GM18508 (cell line): ENCODE measurements around the gene CACNA2D3.

Source experiments
- ATAC-seq: cut with Tn5 transposase; IDR thresholded peaks from one replicate; pipeline ENCODE4 v1.9.1; 2021; ENCODE audit warnings: moderate number of reproducible peaks; ENCODE audit not compliant: insufficient read depth, unreplicated experiment

CACNA2D3 gene

GRCh38 chr3:54916732-54917131 is 794.4 kb downstream of the CACNA2D3 start:
- ATAC-seq = no peak

GRCh38 chr3:54917174-54917573 is 794.8 kb downstream of the CACNA2D3 start:
- no peak for ATAC-seq

- ATAC-seq = no peak
Observed at GRCh38 chr3:54917862-54918261, 795.5 kb downstream of the CACNA2D3 start.

- ATAC-seq = no peak
Observed at GRCh38 chr3:54918516-54918915, 796.2 kb downstream of the CACNA2D3 start.

- ATAC-seq = no peak
Observed at GRCh38 chr3:54928046-54928770, 805.9 kb downstream of the CACNA2D3 start, which contains the start of gene LRTM1. Gene LRTM1, minus strand, starts transcription at chr3:54928059. Its CDS starts 148 bp downstream, at chr3:54927911.

- no peak for ATAC-seq
Observed at GRCh38 chr3:54931182-54931581, 808.8 kb downstream of the CACNA2D3 start.

- ATAC-seq = no peak
Observed at GRCh38 chr3:54932606-54933005, 810.3 kb downstream of the CACNA2D3 start.

GRCh38 chr3:54935869-54936268 is 813.5 kb downstream of the CACNA2D3 start:
- ATAC-seq = no peak

- ATAC-seq = no peak
Observed at GRCh38 chr3:54936561-54936960, 814.2 kb downstream of the CACNA2D3 start.

GRCh38 chr3:54939557-54940300 is 817.4 kb downstream of the CACNA2D3 start:
- ATAC-seq = no peak

GRCh38 chr3:54940971-54941370 is 818.6 kb downstream of the CACNA2D3 start:
- ATAC-seq = no peak

GRCh38 chr3:54941690-54942362 is 819.5 kb downstream of the CACNA2D3 start:
- ATAC-seq = no peak

GRCh38 chr3:54949491-54950044 is 827.2 kb downstream of the CACNA2D3 start:
- ATAC-seq = no peak

GRCh38 chr3:54950391-54951003 is 828.1 kb downstream of the CACNA2D3 start:
- no peak for ATAC-seq

- ATAC-seq = no peak
Observed at GRCh38 chr3:54951405-54951804, 829.1 kb downstream of the CACNA2D3 start.

GRCh38 chr3:54954022-54954421 is 831.7 kb downstream of the CACNA2D3 start:
- ATAC-seq = no peak

GRCh38 chr3:54954521-54954920 is 832.2 kb downstream of the CACNA2D3 start:
- ATAC-seq = no peak

GRCh38 chr3:54955496-54955895 is 833.1 kb downstream of the CACNA2D3 start:
- no peak for ATAC-seq

GRCh38 chr3:54955941-54956340 is 833.6 kb downstream of the CACNA2D3 start:
- ATAC-seq = no peak

GRCh38 chr3:54957711-54958110 is 835.4 kb downstream of the CACNA2D3 start:
- ATAC-seq = no peak
